ENCODE data around the gene OPN4.

GRCh38 chr10:86655173-86655540 is 810 bp downstream of the OPN4 start:
- TF ChIP-seq EZH2 (IDR thresholded peaks at IDR 0.05; ENCODE audit: insufficient read depth, poor library complexity, severe bottlenecking) (no peak), EZH2phosphoT487 (IDR thresholded peaks at IDR 0.05; ENCODE audit: insufficient read depth, low read depth) (no peak)
